DOHH2 (cell line): Measurements from ENCODE around the gene PHF14.

Experiments
- H3F3A ChIP-seq: fragments of 200-600 bp; sonication (generic), shearing (Covaris generic); 2 replicates; pipeline ENCODE4 v1.6.0; 2016; ENCODE audit warnings: antibody characterized with exemption, mild to moderate bottlenecking; ENCODE audit not compliant: control insufficient read depth, insufficient read depth
- H3K27ac ChIP-seq: fragments of 200-600 bp; sonication (generic); 2 replicates; pipeline ENCODE4 v1.5.1; 2014; ENCODE audit warnings: low read depth, mild to moderate bottlenecking, low read length, moderate library complexity
- H3K27me3 ChIP-seq: fragments of 200-600 bp; sonication (generic); 2 replicates; pipeline ENCODE4 v1.6.1; 2014; ENCODE audit warnings: mild to moderate bottlenecking, low read length, mixed read lengths; ENCODE audit not compliant: control insufficient read depth
- H3K36me3 ChIP-seq: fragments of 200-600 bp; sonication (generic); 2 replicates; pipeline ENCODE4 v1.6.1; 2014; ENCODE audit warnings: mild to moderate bottlenecking, low read length, moderate library complexity, mixed read lengths; ENCODE audit not compliant: control insufficient read depth
- H3K4me1 ChIP-seq: fragments of 200-600 bp; sonication (generic); 2 replicates; pipeline ENCODE4 v1.6.1; 2014; ENCODE audit warnings: mild to moderate bottlenecking, low read length, mixed read lengths; ENCODE audit not compliant: control insufficient read depth
- H3K4me2 ChIP-seq: fragments of 200-600 bp; sonication (generic); 2 replicates; pipeline ENCODE4 v1.6.0; 2014; ENCODE audit warnings: mild to moderate bottlenecking, low read length, moderate library complexity
- H3K4me3 ChIP-seq: fragments of 200-600 bp; sonication (generic); 2 replicates; pipeline ENCODE4 v1.5.1; 2014; ENCODE audit warnings: mild to moderate bottlenecking, low read length, mixed read lengths
- H3K79me2 ChIP-seq: fragments of 200-600 bp; sonication (generic); 2 replicates; pipeline ENCODE4 v1.6.1; 2014; ENCODE audit warnings: mild to moderate bottlenecking, low read length, mixed read lengths; ENCODE audit not compliant: control insufficient read depth
- H3K9me2 ChIP-seq: fragments of 200-600 bp; sonication (generic); replicated peaks from 2 replicates; pipeline ENCODE4 v1.6.1; 2014; ENCODE audit warnings: mild to moderate bottlenecking, low read length, mixed read lengths; ENCODE audit not compliant: control insufficient read depth
- H3K9me3 ChIP-seq: fragments of 200-600 bp; sonication (generic); 2 replicates; pipeline ENCODE4 v1.6.1; 2014; ENCODE audit warnings: antibody characterized with exemption, low read length, mixed read lengths; ENCODE audit not compliant: control insufficient read depth, insufficient read depth
- H4K20me1 ChIP-seq: fragments of 200-600 bp; sonication (generic); 2 replicates; pipeline ENCODE4 v1.6.0; 2014; ENCODE audit warnings: low read depth, mild to moderate bottlenecking, antibody characterized with exemption, low read length, moderate library complexity; ENCODE audit not compliant: control insufficient read depth, insufficient read depth
- EZH2phosphoT487 ChIP-seq: fragments of 200-600 bp; sonication (generic); IDR thresholded peaks from 2 replicates; pipeline ENCODE4 v1.6.1; 2017; ENCODE audit warnings: borderline replicate concordance, mild to moderate bottlenecking, antibody characterized with exemption, low read length, moderate library complexity, mixed read lengths
- TF ChIP-seq, protein P1 (sequence below): fragments of 200-600 bp; sonication (generic); IDR thresholded peaks from one replicate; pipeline ENCODE4 v1.5.1; 2014; ENCODE audit warnings: antibody characterized with exemption, mild to moderate bottlenecking, low read depth, low read length; ENCODE audit not compliant: poor library complexity, severe bottlenecking

Gene PHF14

GRCh38 chr7:10972174-10972573, 1.5 kb upstream of the PHF14 start:
- Histone ChIP-seq H3K27ac (no peak overlapping the region), H3K36me3 (peaks cover 28% of the 10 kb centered on the region), H3K79me2 (peaks cover 34% of the 10 kb centered on the region)

DNA sequence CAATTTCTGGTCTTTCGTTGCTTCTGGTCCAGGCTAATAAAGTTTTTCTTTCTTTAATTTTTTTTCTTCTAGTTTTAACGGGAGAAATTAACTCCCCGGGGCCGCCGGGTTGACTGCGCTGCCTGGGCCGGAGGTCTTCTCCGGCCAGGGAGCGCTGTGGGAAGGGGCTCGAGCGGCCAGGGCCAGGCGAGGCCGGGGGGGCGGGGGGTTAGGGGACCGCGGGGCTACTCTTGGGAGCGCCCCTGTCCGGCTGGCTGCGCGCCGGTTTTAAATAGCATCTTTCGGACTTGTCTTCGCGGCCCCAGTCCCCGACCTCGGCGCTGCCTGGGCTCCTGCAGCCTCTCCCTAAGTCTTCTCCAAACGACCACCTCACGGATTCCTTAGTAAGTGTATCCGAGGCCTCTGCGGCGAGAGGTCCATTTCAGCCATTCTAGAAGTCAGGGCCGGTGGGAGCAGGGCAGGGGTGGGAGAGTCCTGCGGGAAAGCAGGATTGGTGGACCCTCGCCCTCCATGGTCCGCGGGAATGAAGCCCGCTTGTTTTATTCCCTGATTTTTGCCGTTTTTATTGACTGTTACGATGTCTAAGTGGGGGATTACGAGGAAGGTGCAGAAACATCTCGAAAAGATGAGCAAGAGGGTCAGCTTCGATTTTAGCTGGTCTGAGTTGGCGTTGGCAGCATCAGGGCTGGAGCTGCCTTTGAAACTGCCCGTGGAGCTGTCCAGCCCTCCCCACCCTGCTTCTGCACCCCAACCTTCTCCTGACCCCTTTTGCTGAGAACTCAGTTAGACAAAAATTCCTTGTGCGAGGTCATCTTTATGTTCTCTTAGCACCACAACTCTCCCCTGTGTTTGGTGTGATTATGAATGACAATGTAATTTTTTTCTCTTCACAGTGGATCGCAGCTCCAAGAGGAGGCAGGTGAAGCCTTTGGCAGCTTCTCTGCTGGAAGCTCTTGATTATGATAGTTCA, 555 bp downstream of the PHF14 start:
- Histone ChIP-seq H3K79me2 (peaks cover 53% of the 10 kb centered on the region), H3K27me3 (no peaks in the 10 kb centered on the region), H3K4me3 (peak overlapping the region; percentile 85), H3K4me2 (peak overlapping the region; percentile 84), H3K9me3 (no peaks in the 10 kb centered on the region), H3F3A (peaks cover 3% of the 10 kb centered on the region; the same call in 1 of the 2 replicates), H3K27ac (peak overlapping the region; percentile 82), H3K9me2 (no peaks in the 10 kb centered on the region), H3K4me1 (peaks cover 50% of the 10 kb centered on the region), H4K20me1 (no peaks in the 10 kb centered on the region), H3K36me3 (peaks cover 44% of the 10 kb centered on the region)
- TF ChIP-seq, protein P1, sequence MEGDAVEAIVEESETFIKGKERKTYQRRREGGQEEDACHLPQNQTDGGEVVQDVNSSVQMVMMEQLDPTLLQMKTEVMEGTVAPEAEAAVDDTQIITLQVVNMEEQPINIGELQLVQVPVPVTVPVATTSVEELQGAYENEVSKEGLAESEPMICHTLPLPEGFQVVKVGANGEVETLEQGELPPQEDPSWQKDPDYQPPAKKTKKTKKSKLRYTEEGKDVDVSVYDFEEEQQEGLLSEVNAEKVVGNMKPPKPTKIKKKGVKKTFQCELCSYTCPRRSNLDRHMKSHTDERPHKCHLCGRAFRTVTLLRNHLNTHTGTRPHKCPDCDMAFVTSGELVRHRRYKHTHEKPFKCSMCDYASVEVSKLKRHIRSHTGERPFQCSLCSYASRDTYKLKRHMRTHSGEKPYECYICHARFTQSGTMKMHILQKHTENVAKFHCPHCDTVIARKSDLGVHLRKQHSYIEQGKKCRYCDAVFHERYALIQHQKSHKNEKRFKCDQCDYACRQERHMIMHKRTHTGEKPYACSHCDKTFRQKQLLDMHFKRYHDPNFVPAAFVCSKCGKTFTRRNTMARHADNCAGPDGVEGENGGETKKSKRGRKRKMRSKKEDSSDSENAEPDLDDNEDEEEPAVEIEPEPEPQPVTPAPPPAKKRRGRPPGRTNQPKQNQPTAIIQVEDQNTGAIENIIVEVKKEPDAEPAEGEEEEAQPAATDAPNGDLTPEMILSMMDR: no peak
- no peak for TF ChIP-seq EZH2phosphoT487

More at GRCh38 chr7:10972174-10972573, 1.5 kb upstream of the PHF14 start:
- Histone ChIP-seq H3K9me2 (no peaks in the 10 kb centered on the region), H4K20me1 (no peaks in the 10 kb centered on the region), H3K4me2 (no peak overlapping the region), H3K4me3 (no peak overlapping the region), H3K27me3 (no peaks in the 10 kb centered on the region), H3K9me3 (peaks cover 3% of the 10 kb centered on the region; the same call in 1 of the 2 replicates), H3K4me1 (peaks cover 40% of the 10 kb centered on the region), H3F3A (peaks cover 3% of the 10 kb centered on the region; the same call in 1 of the 2 replicates)
- TF ChIP-seq, protein P1: no peak
- TF ChIP-seq EZH2phosphoT487: no peak

GRCh38 chr7:10977113-10977512, 3.4 kb downstream of the PHF14 start:
- H3K4me1 ChIP-seq: peaks cover 47% of the 10 kb centered on the region
- peaks cover 3% of the 10 kb centered on the region; the same call in 1 of the 2 replicates for H3F3A ChIP-seq
- H3K79me2 ChIP-seq: peaks cover 82% of the 10 kb centered on the region
- no peaks in the 10 kb centered on the region for H3K9me2 ChIP-seq
- TF ChIP-seq, protein P1: no peak
- no peak for TF ChIP-seq EZH2phosphoT487
- H3K4me2 ChIP-seq: peak overlapping the region; percentile 84
- H3K36me3 ChIP-seq: peaks cover 73% of the 10 kb centered on the region
- peak overlapping the region; percentile 14 for H3K27ac ChIP-seq
- H4K20me1 ChIP-seq: no peaks in the 10 kb centered on the region
- H3K27me3 ChIP-seq: no peaks in the 10 kb centered on the region
- H3K9me3 ChIP-seq: no peaks in the 10 kb centered on the region
- peak overlapping the region; percentile 85 for H3K4me3 ChIP-seq
